WERI-Rb-1 (cell line): ENCODE data around the gene SORBS1.

Source experiments
- DNase-seq: peaks from one replicate; pipeline ENCODE4 v3.0.0-alpha.2; 2020
- H3K27ac ChIP-seq: fragments of 250-450 bp; sonication (Bioruptor Pico); 2 replicates; pipeline ENCODE4 v1.5.1; 2020; ENCODE audit warnings: mild to moderate bottlenecking, moderate library complexity
- H3K27me3 ChIP-seq: fragments of 250-450 bp; sonication (Bioruptor Pico); 2 replicates; pipeline ENCODE4 v1.5.1; 2021; ENCODE audit warnings: mild to moderate bottlenecking, low read depth, moderate library complexity; ENCODE audit not compliant: insufficient read depth, severe bottlenecking
- H3K36me3 ChIP-seq: fragments of 250-450 bp; sonication (Bioruptor Pico); 2 replicates; pipeline ENCODE4 v1.5.1; 2020; ENCODE audit warnings: mild to moderate bottlenecking, moderate library complexity
- H3K4me3 ChIP-seq: 2 replicates; pipeline ENCODE4 v1.5.1; 2011; ENCODE audit warnings: low read depth, mild to moderate bottlenecking, control low read depth, low read length
- H3K9me3 ChIP-seq: fragments of 250-450 bp; sonication (Bioruptor Pico); 2 replicates; pipeline ENCODE4 v1.5.1; 2021; ENCODE audit warnings: mild to moderate bottlenecking, moderate library complexity; ENCODE audit not compliant: severe bottlenecking
- TF ChIP-seq, protein P1 (sequence below): IDR thresholded peaks from 2 replicates; pipeline ENCODE4 v1.5.1; 2011; ENCODE audit warnings: low read depth, mild to moderate bottlenecking, control low read depth, inconsistent platforms, low read length

The SORBS1 gene

DNA sequence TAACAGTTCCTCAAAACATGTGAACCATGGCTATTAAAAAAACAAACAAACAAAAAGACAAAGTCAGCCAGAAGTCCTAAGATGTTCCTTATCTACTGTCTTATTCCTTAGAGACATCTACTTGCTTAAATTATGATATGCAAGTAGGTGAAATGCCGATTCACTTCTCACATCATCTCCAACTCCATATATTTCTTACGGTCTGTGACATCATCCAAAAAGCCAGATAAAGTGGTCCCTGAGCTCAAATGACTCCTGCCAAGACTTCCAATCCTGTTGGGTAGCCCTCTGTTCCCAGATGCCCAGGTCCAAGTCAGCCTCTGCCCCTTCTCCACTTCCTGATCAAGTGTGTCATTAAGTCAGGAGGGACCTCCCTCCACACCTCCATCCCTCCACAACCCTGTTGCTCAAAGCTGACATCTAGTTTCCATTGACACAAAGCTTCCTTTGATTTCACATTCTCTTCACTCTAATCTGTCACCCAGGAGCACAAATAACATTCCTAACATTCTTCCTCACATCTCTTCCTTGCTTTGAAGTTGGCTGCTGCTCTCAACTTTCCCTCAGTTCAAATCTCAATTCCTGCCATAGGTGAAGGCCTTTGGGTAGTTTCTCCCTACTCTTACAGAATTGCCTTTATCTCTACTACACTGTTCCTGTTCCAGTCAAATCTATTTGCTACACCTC lies 214.3 kb downstream of the SORBS1 start:
- no peaks in the 10 kb centered on the region for H3K36me3 ChIP-seq
- H3K27me3 ChIP-seq = no peaks in the 10 kb centered on the region
- no peaks in the 10 kb centered on the region for H3K9me3 ChIP-seq
- no peak for DNase-seq
- TF ChIP-seq, protein P1, sequence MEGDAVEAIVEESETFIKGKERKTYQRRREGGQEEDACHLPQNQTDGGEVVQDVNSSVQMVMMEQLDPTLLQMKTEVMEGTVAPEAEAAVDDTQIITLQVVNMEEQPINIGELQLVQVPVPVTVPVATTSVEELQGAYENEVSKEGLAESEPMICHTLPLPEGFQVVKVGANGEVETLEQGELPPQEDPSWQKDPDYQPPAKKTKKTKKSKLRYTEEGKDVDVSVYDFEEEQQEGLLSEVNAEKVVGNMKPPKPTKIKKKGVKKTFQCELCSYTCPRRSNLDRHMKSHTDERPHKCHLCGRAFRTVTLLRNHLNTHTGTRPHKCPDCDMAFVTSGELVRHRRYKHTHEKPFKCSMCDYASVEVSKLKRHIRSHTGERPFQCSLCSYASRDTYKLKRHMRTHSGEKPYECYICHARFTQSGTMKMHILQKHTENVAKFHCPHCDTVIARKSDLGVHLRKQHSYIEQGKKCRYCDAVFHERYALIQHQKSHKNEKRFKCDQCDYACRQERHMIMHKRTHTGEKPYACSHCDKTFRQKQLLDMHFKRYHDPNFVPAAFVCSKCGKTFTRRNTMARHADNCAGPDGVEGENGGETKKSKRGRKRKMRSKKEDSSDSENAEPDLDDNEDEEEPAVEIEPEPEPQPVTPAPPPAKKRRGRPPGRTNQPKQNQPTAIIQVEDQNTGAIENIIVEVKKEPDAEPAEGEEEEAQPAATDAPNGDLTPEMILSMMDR = no peak
- no peak overlapping the region for H3K4me3 ChIP-seq
- H3K27ac ChIP-seq = no peak overlapping the region

DNA sequence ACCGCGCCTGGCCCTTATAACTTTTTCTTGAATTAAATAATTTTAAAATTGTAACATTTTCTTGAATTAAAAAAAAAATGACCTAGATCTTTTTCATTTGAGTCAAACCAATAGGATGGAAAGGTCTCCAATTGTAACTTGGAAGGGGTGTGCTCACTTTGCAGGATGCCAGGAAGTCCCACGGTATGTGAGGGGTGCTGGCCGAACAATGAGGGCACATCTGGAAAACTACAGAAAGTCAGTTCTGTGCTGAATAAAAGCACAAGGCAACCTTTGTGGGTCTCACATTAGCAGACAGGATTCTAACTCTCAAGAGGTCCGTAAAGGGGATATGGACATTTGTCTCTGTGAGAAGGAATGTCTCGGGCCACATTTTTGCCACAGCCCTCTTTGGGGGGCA lies 217.6 kb downstream of the SORBS1 start:
- Histone ChIP-seq H3K9me3 (no peaks in the 10 kb centered on the region), H3K27me3 (no peaks in the 10 kb centered on the region), H3K27ac (no peak overlapping the region), H3K4me3 (no peak overlapping the region), H3K36me3 (no peaks in the 10 kb centered on the region)
- TF ChIP-seq, protein P1 = no peak
- no peak for DNase-seq

DNA sequence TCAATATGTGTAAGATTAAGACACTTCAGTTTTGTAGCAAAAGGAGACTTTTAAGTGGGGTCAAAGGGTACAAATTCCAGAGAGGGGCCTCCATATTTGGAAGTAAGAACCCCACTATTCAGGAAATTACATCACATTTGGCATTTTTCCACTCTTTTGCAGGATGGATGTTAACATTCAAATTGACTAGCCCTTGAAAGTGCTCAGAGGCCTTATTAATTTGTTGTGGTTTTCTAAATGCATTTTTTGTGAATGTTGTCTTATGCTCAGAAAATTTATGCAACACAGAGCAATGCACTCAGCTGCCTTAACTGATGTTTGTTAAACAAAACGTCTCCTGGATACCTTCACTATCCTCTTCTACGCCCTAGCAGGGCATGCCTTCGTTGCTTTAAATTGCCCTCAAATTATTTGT lies 219.4 kb downstream of the SORBS1 start:
- TF ChIP-seq, protein P1 = no peak
- no peak overlapping the region for H3K27ac ChIP-seq
- DNase-seq = no peak

DNA sequence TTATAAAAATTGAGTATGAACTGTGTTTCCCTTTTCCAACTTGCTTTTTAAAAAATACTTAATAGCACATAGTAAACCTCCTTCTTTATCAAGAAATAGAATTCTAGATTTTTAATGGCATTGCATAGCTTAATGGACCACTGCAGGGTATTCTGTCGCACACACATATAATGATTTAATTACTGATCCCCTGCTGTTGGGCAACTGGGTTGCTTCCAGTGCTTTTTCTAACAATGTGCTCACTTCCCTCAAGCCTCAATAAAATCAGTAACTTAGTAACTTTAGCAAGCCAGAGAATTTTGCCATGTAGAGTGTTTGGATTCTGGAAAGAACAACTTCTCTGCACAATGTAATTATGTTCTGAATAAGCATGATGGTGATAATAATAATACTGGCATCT lies 221.3 kb downstream of the SORBS1 start:
- DNase-seq = no peak
- Histone ChIP-seq H3K9me3 (no peaks in the 10 kb centered on the region), H3K36me3 (no peaks in the 10 kb centered on the region), H3K27ac (no peak overlapping the region), H3K4me3 (no peak overlapping the region), H3K27me3 (no peaks in the 10 kb centered on the region)
- TF ChIP-seq, protein P1 = no peak

More for the DNA sequence above, 219.4 kb downstream of the SORBS1 start:
- Histone ChIP-seq H3K9me3 (no peaks in the 10 kb centered on the region), H3K27me3 (no peaks in the 10 kb centered on the region), H3K4me3 (no peak overlapping the region), H3K36me3 (no peaks in the 10 kb centered on the region)

DNA sequence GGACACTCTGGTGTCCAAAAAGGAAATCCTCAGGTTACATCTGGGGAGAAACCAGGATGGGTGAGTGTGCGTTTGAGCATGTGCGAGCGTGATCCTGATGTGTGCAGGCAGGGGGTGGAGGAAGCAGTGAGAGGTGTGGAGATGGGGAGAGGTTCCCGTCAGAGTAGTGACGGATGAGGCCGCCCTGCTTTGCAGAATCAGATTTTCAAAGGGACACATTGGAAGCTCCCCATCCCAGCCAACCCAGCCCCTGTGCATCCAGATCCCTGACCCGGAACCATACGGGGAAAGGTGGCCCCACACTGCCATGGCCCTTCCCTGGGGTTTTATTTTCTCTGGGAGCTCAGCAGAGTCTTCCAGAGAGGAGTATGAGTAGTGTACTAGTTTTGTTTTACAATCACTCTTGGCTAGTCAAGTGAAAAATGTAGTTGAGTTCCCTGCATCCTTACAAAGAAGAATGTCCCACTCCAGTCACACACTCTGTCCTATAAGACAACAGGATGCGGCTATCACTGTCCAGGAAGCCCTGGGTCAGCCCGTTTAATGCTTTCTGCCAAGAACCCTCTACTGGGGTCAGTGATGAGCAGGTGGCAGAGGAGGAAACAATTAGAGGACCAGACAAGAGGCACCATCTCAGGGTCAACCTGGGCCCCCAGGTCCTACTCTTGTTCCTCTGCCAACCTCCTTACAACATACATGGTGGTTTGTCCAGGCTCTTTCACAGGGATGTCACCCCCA lies 223.6 kb downstream of the SORBS1 start:
- no peak for DNase-seq
- Histone ChIP-seq H3K36me3 (no peaks in the 10 kb centered on the region), H3K4me3 (no peak overlapping the region), H3K9me3 (no peaks in the 10 kb centered on the region), H3K27me3 (no peaks in the 10 kb centered on the region), H3K27ac (no peak overlapping the region)
- TF ChIP-seq, protein P1 = no peak
